PC-9 (cell line): ENCODE measurements around the gene ZNF593. TPM values are rescaled to one million over a fixed set of nuclear protein-coding genes. Genes with fewer than 3 reads are reported as not detected.

Source experiments
- Bru-seq: library from RNA; stranded (reverse); fragments of 400-500 nt; gene quantifications from one replicate; lab custom pipeline; 2021; lab: Mats Ljungman, UMichigan
- BruChase-seq, 2 experiments: library from RNA; stranded (reverse); fragments of 400-500 nt; gene quantifications; one replicate each; lab custom pipeline; 2021; lab: Mats Ljungman, UMichigan
- BruUV-seq: library from RNA; stranded (reverse); fragments of 400-500 nt; replicated peaks from 2 replicates; lab custom pipeline; 2021; lab: Mats Ljungman, UMichigan
- CTCF ChIA-PET: fragments of 300-600 bp; sonication (Branson Sonifier 250); formaldehyde crosslinking; loops from one replicate; lab custom pipeline; 2022; ENCODE audit warnings: antibody characterized with exemption; lab: Charles Lee
- POLR2A ChIA-PET: fragments of 300-600 bp; sonication (Branson Sonifier 250); formaldehyde crosslinking; loops from one replicate; lab custom pipeline; 2022; ENCODE audit warnings: antibody characterized with exemption; ENCODE audit not compliant: unreplicated experiment; lab: Charles Lee
- DNase-seq, 2 experiments: peaks; one replicate each; pipeline versions ENCODE4 v3.0.0 to v3.0.0-alpha.2; 2015 to 2022; ENCODE audit warnings: mixed read lengths in 1 of 2
- H2AFZ ChIP-seq: fragments of 200-600 bp; sonication (generic); 2 replicates; pipeline ENCODE4 v1.8.1; 2017; ENCODE audit warnings: antibody characterized with exemption
- H3F3A ChIP-seq: fragments of 200-600 bp; sonication (generic); 2 replicates; pipeline ENCODE4 v1.8.1; 2017; ENCODE audit warnings: antibody characterized with exemption, mild to moderate bottlenecking, low read depth; ENCODE audit not compliant: insufficient read depth
- H3K27ac ChIP-seq: fragments of 200-600 bp; sonication (generic); 2 replicates; pipeline ENCODE4 v1.6.1; 2016; ENCODE audit warnings: mixed run types
- H3K27me3 ChIP-seq: fragments of 200-600 bp; sonication (generic); 2 replicates; pipeline ENCODE4 v1.6.1; 2016; ENCODE audit warnings: low read depth, mixed run types; ENCODE audit not compliant: insufficient read depth
- H3K36me3 ChIP-seq: fragments of 200-600 bp; sonication (generic); 2 replicates; pipeline ENCODE4 v1.6.1; 2016; ENCODE audit warnings: low read depth, mixed run types
- H3K4me1 ChIP-seq: fragments of 200-600 bp; sonication (generic); replicated peaks from 2 replicates; pipeline ENCODE4 v1.6.1; 2016; ENCODE audit warnings: mixed run types; ENCODE audit not compliant: insufficient read depth
- H3K4me2 ChIP-seq: fragments of 200-600 bp; sonication (generic); 2 replicates; pipeline ENCODE4 v1.6.1; 2017; ENCODE audit warnings: mixed run types
- H3K4me3 ChIP-seq: fragments of 200-600 bp; sonication (generic); 2 replicates; pipeline ENCODE4 v1.6.1; 2016; ENCODE audit warnings: mixed run types
- H3K79me2 ChIP-seq: fragments of 200-600 bp; sonication (generic); 2 replicates; pipeline ENCODE4 v1.6.1; 2017; ENCODE audit warnings: low read depth, mixed run types
- H3K9me2 ChIP-seq: fragments of 200-600 bp; sonication (generic); 2 replicates; pipeline ENCODE4 v1.8.1; 2017; ENCODE audit warnings: mild to moderate bottlenecking; ENCODE audit not compliant: insufficient read depth
- H3K9me3 ChIP-seq: fragments of 200-600 bp; sonication (generic); 2 replicates; pipeline ENCODE4 v1.8.1; 2016; ENCODE audit warnings: low read depth; ENCODE audit not compliant: insufficient read depth
- H4K20me1 ChIP-seq: fragments of 200-600 bp; sonication (generic); 2 replicates; pipeline ENCODE4 v1.8.1; 2017; ENCODE audit not compliant: insufficient read depth
- EZH2 ChIP-seq: fragments of 200-600 bp; sonication (generic); IDR thresholded peaks from 2 replicates; pipeline ENCODE4 v1.8.0; 2017; ENCODE audit warnings: antibody characterized with exemption, low read depth
- intact Hi-C: fragments of 100-400 bp; cut with micrococcal nuclease; formaldehyde crosslinking; loops from one replicate; pipeline ENCODE4 v1.10.0; 2022; ENCODE audit not compliant: unreplicated experiment
- long read RNA-seq: library from polyadenylated mRNA; stranded (forward); transcript quantifications from one replicate; pipeline ENCODE4 v2.0.0, GENCODE V29; 2022
- total RNA-seq: library from RNA; stranded (reverse); gene quantifications from 2 replicates; pipeline ENCODE4 v1.2.3, GENCODE V29; 2021
- TF ChIP-seq, protein P1 (sequence below): fragments of 200-600 bp; sonication (generic); conservative IDR thresholded peaks from 2 replicates; pipeline ENCODE4 v1.6.1; 2017; ENCODE audit warnings: mixed run types, antibody characterized with exemption, mild to moderate bottlenecking, moderate library complexity

Gene ZNF593
- total RNA-seq, result 37.0 and 55.9 TPM in 2 replicates
- percentile 74 among the genes with signal in this experiment for Bru-seq, nascent RNA
- percentile 79 among the genes with signal in this experiment for BruChase-seq, experiment 1, labeled RNA remaining after a 2-hour chase
- BruChase-seq, experiment 2, labeled RNA remaining after a 6-hour chase, result percentile 95 among the genes with signal in this experiment
- long read RNA-seq, transcript ZNF593-202 (3 exons, 675 nt), result major isoform, 54 of 58 reads
- long read RNA-seq, partial matches to known transcripts, result 1 of 58 reads
- long read RNA-seq, other reads (novel, unspliced or antisense), result 3 of 58 reads

DNA sequence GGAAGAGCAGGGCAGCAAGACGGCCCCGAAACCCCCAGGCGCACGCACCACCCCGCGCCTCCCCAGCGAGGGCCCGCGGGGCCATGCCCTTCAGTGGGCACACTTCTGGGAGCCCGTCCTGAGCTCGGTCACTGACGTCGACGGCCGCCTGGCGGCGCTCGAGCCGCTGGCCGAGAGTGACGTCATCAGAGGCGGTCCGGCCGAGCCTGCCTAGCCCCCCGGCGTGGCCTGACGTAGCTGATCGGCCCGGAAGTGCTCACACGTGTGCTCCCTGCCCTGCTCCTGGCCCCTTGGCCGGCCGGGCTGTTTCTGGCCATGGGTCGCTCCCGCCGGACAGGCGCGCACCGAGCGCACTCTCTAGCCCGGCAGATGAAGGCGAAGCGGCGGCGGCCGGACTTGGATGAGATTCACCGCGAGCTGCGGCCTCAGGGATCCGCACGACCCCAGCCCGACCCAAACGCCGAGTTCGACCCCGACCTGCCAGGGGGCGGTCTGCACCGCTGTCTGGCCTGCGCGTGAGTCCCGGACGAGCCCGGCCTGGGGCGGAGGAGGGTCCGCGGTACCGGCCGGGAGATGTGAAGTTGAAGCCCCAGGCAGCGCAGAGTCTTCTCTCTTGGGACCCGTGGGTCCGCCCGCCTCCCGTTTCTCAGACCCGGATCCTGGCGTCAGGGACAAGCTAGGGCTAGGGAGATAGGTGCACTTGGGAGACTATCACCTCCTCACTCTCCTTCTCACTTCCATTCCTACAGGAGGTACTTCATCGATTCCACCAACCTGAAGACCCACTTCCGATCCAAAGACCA is at the start of gene ZNF593:
Gene ZNF593 (plus strand): TSS at position 240 of the 803 bp plus-strand sequence. CDS start 76 bp downstream, at position 316.
- CTCF ChIA-PET, result interaction anchor here (1.0 to 1.4 kb wide), 4 partner anchors 14 to 247 kb away, joined by 3 to 8 read pairs (median 3); partner anchors contain the start of gene CEP85

DNA sequence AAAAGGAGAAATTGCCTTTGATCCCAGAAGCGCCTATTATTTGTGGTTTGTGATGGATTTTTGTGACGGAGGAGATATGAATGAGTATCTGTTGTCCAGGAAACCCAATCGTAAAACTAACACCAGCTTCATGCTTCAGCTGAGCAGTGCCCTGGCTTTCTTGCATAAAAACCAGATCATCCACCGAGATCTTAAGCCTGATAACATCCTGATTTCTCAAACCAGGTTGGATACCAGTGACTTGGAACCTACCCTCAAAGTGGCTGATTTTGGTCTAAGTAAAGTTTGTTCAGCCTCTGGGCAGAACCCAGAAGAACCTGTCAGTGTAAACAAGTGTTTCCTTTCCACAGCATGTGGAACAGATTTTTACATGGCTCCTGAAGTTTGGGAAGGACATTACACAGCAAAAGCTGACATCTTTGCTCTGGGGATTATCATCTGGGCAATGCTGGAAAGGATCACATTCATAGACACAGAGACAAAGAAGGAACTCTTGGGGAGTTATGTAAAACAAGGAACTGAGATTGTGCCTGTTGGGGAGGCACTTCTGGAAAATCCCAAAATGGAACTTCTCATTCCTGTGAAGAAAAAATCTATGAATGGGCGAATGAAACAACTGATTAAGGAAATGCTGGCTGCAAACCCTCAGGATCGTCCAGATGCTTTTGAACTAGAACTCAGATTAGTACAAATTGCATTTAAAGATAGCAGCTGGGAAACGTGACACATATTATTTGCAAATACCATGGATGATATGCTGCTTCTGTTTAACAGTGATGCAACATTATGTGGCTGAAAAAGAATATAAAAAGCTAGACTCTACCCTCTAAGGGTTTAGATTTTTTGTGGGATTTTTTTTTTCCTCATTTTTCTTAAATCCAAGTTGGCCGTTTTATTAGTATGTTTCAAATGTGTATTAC is 47.6 kb upstream of the ZNF593 start:
- Histone ChIP-seq H3K9me2 (no peaks in the 10 kb centered on the region), H3K4me1 (peaks cover 57% of the 10 kb centered on the region), H4K20me1 (no peaks in the 10 kb centered on the region), H3F3A (peaks cover 48% of the 10 kb centered on the region), H3K4me3 (no peak overlapping the region), H3K27me3 (no peaks in the 10 kb centered on the region), H2AFZ (no peak overlapping the region), H3K79me2 (peaks cover 25% of the 10 kb centered on the region), H3K36me3 (peaks cover 18% of the 10 kb centered on the region), H3K4me2 (peak overlapping the region; percentile 74), H3K27ac (peak overlapping the region; percentile 95), H3K9me3 (no peaks in the 10 kb centered on the region)
- no TSS peak for BruUV-seq
- DNase-seq, result peak; percentile 28 to 81
- CTCF ChIA-PET, result no interaction called here
- no peak for TF ChIP-seq EZH2
- TF ChIP-seq, protein P1, sequence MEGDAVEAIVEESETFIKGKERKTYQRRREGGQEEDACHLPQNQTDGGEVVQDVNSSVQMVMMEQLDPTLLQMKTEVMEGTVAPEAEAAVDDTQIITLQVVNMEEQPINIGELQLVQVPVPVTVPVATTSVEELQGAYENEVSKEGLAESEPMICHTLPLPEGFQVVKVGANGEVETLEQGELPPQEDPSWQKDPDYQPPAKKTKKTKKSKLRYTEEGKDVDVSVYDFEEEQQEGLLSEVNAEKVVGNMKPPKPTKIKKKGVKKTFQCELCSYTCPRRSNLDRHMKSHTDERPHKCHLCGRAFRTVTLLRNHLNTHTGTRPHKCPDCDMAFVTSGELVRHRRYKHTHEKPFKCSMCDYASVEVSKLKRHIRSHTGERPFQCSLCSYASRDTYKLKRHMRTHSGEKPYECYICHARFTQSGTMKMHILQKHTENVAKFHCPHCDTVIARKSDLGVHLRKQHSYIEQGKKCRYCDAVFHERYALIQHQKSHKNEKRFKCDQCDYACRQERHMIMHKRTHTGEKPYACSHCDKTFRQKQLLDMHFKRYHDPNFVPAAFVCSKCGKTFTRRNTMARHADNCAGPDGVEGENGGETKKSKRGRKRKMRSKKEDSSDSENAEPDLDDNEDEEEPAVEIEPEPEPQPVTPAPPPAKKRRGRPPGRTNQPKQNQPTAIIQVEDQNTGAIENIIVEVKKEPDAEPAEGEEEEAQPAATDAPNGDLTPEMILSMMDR, result no peak
- intact Hi-C loops, result no loop called here
- POLR2A ChIA-PET, result interaction anchor here (0.5 to 0.6 kb wide), 2 partner anchors 56 to 229 kb away, joined by 3 to 4 read pairs; no protein-coding TSS in a partner anchor

More for the DNA sequence above, at the start of gene ZNF593:
- H3K36me3 ChIP-seq, result no peaks in the 10 kb centered on the region
- H3K79me2 ChIP-seq, result peaks cover 16% of the 10 kb centered on the region
- no peak for TF ChIP-seq EZH2
- TF ChIP-seq, protein P1, result peak; percentile 86
- intact Hi-C loops, result loop anchor here (10.0 kb wide), 2 partner anchors 245 to 275 kb away; partner anchors contain the start of gene LIN28A
- peaks cover 6% of the 10 kb centered on the region; the same call in 1 of the 2 replicates for H3K4me1 ChIP-seq
- peak; percentile 81 to 89 for DNase-seq
- TSS peak; percentile 75 for BruUV-seq
- peak within 1 kb of the TSS; percentile 99 for H3K4me3 ChIP-seq
- H3F3A ChIP-seq, result 0 out of 2 replicates have a peak, but pooled peaks cover 10% of the 10 kb centered on the region
- POLR2A ChIA-PET, result interaction anchor here (0.5 to 0.6 kb wide), 2 partner anchors 8 to 31 kb away, joined by 3 to 5 read pairs; partner anchors contain the start of gene CNKSR1
- H3K9me2 ChIP-seq, result no peaks in the 10 kb centered on the region
- H3K4me2 ChIP-seq, result peak within 1 kb of the TSS; percentile 96
- H3K9me3 ChIP-seq, result no peaks in the 10 kb centered on the region
- no peaks in the 10 kb centered on the region for H4K20me1 ChIP-seq
- peak within 1 kb of the TSS; percentile 95 for H2AFZ ChIP-seq
- H3K27ac ChIP-seq, result no peak within 1 kb of the TSS
- H3K27me3 ChIP-seq, result no peaks in the 10 kb centered on the region
